ENCODE data around the gene SLCO1A2. TPM values are rescaled to one million over a fixed set of nuclear protein-coding genes. Genes with fewer than 3 reads are reported as not detected.

SLCO1A2 gene
- polyA plus RNA-seq, 3 donors: not detected

GRCh38 chr12:21337453-21337852 is 2.7 kb upstream of the SLCO1A2 start:
- Mint-ChIP-seq H3K4me1 (no peaks in the 10 kb centered on the region), H3K27me3 (ENCODE audit: low read depth in 3 of 3) (peaks cover 0 to 1% (median 0%) of the 10 kb centered on the region in 3 donors), H3K36me3 (no peaks in the 10 kb centered on the region), H3K9me3 (peaks cover 0 to 2% (median 0%) of the 10 kb centered on the region in 7 donors), H3K4me3 (no peak overlapping the region), H3K27ac (no peak overlapping the region)
- intact Hi-C loops (cut with micrococcal nuclease): no loop called here
- H3K27ac ChIP-seq (ENCODE audit: low read depth in 1 of 2, low read length in 2 of 2): no peak overlapping the region
- H3K9me3 ChIP-seq (replicated peaks in 1 of 2; ENCODE audit: control insufficient read depth in 1 of 2, insufficient read depth in 1 of 2, low read length in 2 of 2): no peaks in the 10 kb centered on the region
- TF ChIP-seq CTCF (IDR thresholded peaks at IDR 0.05): no peak
- H2AFZ ChIP-seq (ENCODE audit: insufficient read depth, low read depth, low read length, poor library complexity, severe bottlenecking): no peak overlapping the region
- H3K9ac ChIP-seq (ENCODE audit: insufficient read depth, low read length, poor library complexity, severe bottlenecking): no peak overlapping the region
- H3K36me3 ChIP-seq (replicated peaks in 1 of 2; ENCODE audit: control insufficient read depth in 1 of 2, insufficient read depth in 2 of 2, low read length in 2 of 2): no peaks in the 10 kb centered on the region
- no peaks in the 10 kb centered on the region for H3K27me3 ChIP-seq (ENCODE audit: control insufficient read depth in 2 of 2, insufficient read depth in 2 of 2, low read length in 2 of 2)
- no peak for DNase-seq
- no peaks in the 10 kb centered on the region for H4K20me1 ChIP-seq (ENCODE audit: insufficient read depth, low read length)
- H3K4me2 ChIP-seq (replicated peaks; ENCODE audit: extremely low read depth, low read length, poor library complexity, severe bottlenecking): no peak overlapping the region
- H3K4me1 ChIP-seq (ENCODE audit: control insufficient read depth in 1 of 2, insufficient read depth in 2 of 2, low read length in 2 of 2): no peaks in the 10 kb centered on the region
- no peak overlapping the region for H3K4me3 ChIP-seq (replicated peaks in 1 of 3; ENCODE audit: low read depth in 2 of 3, low read length in 3 of 3)
- no peaks in the 10 kb centered on the region for H3K79me2 ChIP-seq (ENCODE audit: insufficient read depth, low read length)

GRCh38 chr12:21336656-21337055 is 1.9 kb upstream of the SLCO1A2 start:
- H3K4me1 Mint-ChIP-seq: no peaks in the 10 kb centered on the region
- no peak overlapping the region for H3K4me2 ChIP-seq (replicated peaks; ENCODE audit: extremely low read depth, low read length, poor library complexity, severe bottlenecking)
- no peaks in the 10 kb centered on the region for H3K79me2 ChIP-seq (ENCODE audit: insufficient read depth, low read length)
- DNase-seq: no peak
- TF ChIP-seq CTCF (IDR thresholded peaks at IDR 0.05): no peak
- H3K4me1 ChIP-seq (ENCODE audit: control insufficient read depth in 1 of 2, insufficient read depth in 2 of 2, low read length in 2 of 2): no peaks in the 10 kb centered on the region
- no peak overlapping the region for H3K9ac ChIP-seq (ENCODE audit: insufficient read depth, low read length, poor library complexity, severe bottlenecking)
- no peaks in the 10 kb centered on the region for H3K36me3 ChIP-seq (replicated peaks in 1 of 2; ENCODE audit: control insufficient read depth in 1 of 2, insufficient read depth in 2 of 2, low read length in 2 of 2)
- no peak overlapping the region for H3K27ac Mint-ChIP-seq
- 70% methylated on average over 4 of the region's 5 CpGs for WGBS (ENCODE audit: insufficient coverage)
- H3K9me3 ChIP-seq (replicated peaks in 1 of 2; ENCODE audit: control insufficient read depth in 1 of 2, insufficient read depth in 1 of 2, low read length in 2 of 2): peaks cover 0 to 4% of the 10 kb centered on the region in 2 donors
- no peaks in the 10 kb centered on the region for H3K27me3 ChIP-seq (ENCODE audit: control insufficient read depth in 2 of 2, insufficient read depth in 2 of 2, low read length in 2 of 2)
- intact Hi-C loops (cut with micrococcal nuclease): no loop called here
- H3K36me3 Mint-ChIP-seq: no peaks in the 10 kb centered on the region
- H2AFZ ChIP-seq (ENCODE audit: insufficient read depth, low read depth, low read length, poor library complexity, severe bottlenecking): no peak overlapping the region
- peaks cover 0 to 5% (median 2%) of the 10 kb centered on the region in 7 donors for H3K9me3 Mint-ChIP-seq
- no peak overlapping the region for H3K27ac ChIP-seq (ENCODE audit: low read depth in 1 of 2, low read length in 2 of 2)
- no peak overlapping the region for H3K4me3 ChIP-seq (replicated peaks in 1 of 3; ENCODE audit: low read depth in 2 of 3, low read length in 3 of 3)
- H3K27me3 Mint-ChIP-seq (ENCODE audit: low read depth in 3 of 3): peaks cover 0 to under 1% (median 0%) of the 10 kb centered on the region in 3 donors
- H3K4me3 Mint-ChIP-seq: no peak overlapping the region
- no peaks in the 10 kb centered on the region for H4K20me1 ChIP-seq (ENCODE audit: insufficient read depth, low read length)
